Retina (tissue), 1 donor: Measurements from ENCODE around the gene GPD1.
"Not testable (repeated sequence)": the region's sequence is repeated elsewhere in the genome, so short reads cannot be mapped to it uniquely, and the experiment has no call there.

Source experiments
- DNase-seq: peaks from one replicate; pipeline ENCODE4 v3.0.0-alpha.2; 2016

Gene GPD1

GRCh38 chr12:50074936-50075807 is 28.6 kb upstream of the GPD1 start:
- DNase-seq: peak; percentile 86

- no peak for DNase-seq
These were observed 28.0 kb upstream of the GPD1 start for GRCh38 chr12:50075808-50076170.

GRCh38 chr12:50077099-50077498 is 26.7 kb upstream of the GPD1 start:
- DNase-seq: no peak

DNA sequence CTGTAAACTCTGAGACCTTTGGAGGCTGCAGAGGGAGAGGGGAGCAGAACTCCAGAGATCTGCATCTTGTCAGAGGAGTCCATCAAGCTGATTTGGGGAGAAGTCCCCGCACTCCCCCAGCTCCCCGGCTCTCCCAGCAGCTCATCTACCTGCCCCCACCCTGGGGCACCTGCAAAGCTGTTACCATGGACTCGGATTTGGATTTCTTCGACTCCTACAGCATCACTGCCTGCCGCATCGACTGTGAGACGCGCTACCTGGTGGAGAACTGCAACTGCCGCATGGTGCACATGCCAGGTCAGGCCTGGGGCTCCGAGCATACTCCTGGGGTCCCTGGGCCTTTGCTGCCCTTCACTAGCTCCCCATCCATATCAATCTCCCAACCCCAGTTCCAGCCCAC is 25.5 kb upstream of the GPD1 start:
- DNase-seq: no peak

DNA sequence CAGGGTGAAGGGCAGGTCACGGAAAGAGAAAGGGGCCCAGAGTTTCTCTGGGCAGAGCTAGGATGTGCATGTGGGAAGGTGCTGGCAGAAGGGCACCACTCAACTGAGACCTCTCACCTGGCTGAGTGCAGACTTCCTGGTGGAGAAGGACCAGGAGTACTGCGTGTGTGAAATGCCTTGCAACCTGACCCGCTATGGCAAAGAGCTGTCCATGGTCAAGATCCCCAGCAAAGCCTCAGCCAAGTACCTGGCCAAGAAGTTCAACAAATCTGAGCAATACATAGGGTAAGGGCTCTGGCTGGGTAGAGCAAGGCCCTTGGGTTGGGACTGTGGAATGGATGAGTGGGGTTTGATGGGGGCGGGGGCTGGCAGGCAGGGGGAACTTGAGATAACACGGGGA is 24.0 kb upstream of the GPD1 start:
- DNase-seq: no peak

GRCh38 chr12:50081096-50081808 is 22.6 kb upstream of the GPD1 start:
- DNase-seq: no peak

- no peak for DNase-seq
These were observed 21.2 kb upstream of the GPD1 start for GRCh38 chr12:50082644-50083043.

- no peak for DNase-seq
These were observed 20.5 kb upstream of the GPD1 start for GRCh38 chr12:50083301-50083700.

DNA sequence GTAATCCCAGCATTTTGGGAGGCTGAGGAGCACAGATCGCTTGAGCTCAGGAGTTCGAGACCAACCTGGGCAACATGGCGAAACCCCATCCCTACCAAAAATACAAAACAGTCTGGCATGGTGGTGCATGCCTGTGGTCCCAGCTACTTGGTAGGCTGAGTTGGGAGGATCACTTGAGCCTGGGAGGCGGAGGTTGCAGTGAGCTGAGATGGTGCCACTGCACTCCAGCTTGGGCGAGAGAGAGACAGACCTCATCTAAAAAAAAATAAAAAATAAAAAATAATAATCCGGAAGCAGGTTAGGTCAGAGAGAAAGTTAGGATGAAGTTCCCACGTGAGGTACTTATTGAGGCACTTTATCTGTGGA is 19.4 kb upstream of the GPD1 start:
- DNase-seq: not testable (repeated sequence)

GRCh38 chr12:50084775-50085614 is 18.8 kb upstream of the GPD1 start, which contains the start of gene SMARCD1:
Gene SMARCD1, plus strand, starts transcription at chr12:50085342. Its CDS starts 28 bp downstream, at chr12:50085370.
- DNase-seq: peak; percentile 92

DNA sequence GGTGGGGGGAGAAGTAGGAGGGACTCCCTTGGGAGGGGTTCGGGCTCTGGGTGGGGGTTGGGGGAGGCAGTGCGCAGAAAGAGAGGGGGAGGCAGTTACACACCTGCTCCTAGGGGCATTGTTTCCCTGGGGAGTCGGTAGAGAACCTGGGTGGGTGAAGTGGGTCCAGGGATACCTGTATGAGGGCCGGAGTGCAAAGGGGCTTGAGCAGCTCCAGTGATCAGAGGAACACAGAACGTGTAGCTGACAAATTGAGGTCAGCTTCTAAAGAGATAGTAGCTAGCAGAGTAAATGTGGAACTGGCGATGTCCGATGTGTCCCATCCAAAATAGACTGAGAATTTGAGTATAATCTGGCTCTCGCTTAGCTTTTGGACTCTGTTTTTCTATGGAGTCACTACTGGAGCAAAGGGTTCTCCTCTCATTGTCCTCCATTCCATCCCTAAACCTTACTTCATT is 18.2 kb upstream of the GPD1 start:
- DNase-seq: peak; percentile 42

GRCh38 chr12:50086148-50086547 is 17.7 kb upstream of the GPD1 start:
- no peak for DNase-seq

GRCh38 chr12:50087151-50087550 is 16.7 kb upstream of the GPD1 start:
- no peak for DNase-seq

- no peak for DNase-seq
These were observed 15.8 kb upstream of the GPD1 start for GRCh38 chr12:50087995-50088394.

DNA sequence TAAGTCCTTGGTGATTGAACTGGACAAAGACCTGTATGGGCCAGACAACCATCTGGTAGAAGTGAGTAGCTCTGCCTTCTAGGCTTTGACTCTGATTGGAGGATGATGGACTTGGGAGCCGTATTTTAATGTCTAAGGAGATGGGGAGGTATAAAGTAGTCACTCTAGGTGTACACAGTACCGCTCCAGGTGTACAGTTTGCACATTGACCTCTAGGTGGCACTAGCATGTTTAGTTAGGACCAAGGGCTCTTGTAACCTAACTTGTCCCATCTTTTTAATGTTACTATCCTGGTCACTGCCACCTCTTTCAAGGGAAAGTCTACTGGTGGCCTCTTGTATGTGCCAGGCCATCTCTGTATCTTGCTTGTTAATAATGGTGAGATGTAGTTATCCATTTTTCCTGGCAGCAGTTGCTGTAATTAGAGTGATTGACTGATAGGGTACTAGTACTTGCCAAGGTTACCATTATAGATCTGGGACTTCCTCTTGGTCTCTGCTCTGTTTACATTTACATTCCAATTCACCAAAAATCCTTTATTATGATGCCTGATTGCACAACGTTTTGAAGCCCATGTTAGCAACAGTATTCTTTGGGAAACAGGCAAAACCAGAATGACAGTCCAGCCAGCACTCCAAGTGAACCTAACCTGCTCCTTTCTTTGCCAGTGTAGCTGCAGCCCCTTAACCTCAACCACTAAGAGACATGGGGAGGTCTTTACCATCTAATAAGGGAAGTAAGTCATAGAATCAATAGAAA is 15.1 kb upstream of the GPD1 start:
- DNase-seq: no peak

DNA sequence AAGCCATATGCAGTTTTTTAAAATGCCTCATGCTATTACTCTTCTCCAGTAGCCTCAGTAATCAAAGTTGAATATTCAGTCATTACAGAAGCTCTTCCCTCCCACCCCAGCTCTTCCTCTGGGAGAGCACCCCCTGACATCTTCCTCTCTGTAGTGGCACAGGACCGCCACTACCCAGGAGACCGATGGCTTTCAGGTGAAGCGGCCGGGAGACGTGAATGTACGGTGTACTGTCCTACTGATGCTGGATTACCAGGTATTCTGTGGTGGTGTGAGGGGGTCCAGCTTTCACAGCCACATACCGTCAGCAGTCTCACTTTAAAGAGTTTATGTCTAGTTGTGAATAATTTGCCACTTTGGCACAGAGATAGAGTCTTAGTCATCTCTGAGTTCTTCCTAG is 14.1 kb upstream of the GPD1 start:
- DNase-seq: no peak

DNA sequence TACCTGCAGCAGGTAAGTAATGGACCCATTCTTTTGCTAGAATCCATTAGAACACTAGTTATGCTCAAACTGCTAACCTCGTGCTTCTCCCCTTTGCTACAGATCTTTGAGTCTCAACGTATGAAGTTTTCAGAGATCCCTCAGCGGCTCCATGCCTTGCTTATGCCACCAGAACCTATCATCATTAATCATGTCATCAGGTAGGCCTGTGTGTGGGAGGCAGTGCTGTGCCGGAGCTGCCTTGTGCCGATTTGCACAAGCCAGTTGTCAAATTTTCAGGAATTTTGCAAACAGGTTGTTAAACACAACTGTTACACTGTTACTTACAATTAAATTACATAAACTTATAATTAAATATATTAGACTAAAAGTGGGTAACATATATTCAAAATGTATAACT is 13.4 kb upstream of the GPD1 start:
- DNase-seq: no peak

DNA sequence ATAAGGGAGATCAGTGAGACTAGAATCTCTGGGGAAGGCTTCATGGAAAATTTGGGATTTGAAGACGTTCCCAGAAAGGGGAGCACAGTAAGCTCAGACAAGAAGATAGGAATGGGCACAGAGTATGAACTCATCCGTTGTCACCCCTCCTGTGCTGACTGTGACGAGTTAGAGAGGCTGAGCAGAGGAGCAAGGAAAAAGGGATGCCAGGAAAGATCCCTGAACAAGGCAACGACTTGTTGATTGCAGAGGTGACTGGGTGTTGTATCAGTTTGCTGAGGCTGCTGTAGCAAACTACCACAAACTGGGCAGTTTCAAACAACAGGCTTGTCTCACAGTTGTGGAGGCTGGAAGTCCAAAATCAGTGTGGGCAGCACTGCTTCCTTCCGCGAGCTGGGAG is 5.9 kb upstream of the GPD1 start:
- no peak for DNase-seq

GRCh38 chr12:50099302-50100008 is 4.4 kb upstream of the GPD1 start:
- no peak for DNase-seq

- DNase-seq: no peak
These were observed 3.2 kb upstream of the GPD1 start for GRCh38 chr12:50100561-50100960.

GRCh38 chr12:50101663-50102062 is 2.1 kb upstream of the GPD1 start:
- DNase-seq: no peak

GRCh38 chr12:50102131-50102531 is 1.7 kb upstream of the GPD1 start:
- DNase-seq: no peak
